Stomach (tissue), 4 donors: ENCODE results near the gene PTPRU.
A peak's percentile ranks its signal among the peaks of the same experiment; 100 is the strongest.

Experiments used
- CTCF ChIP-seq, 7 experiments: fragments of 450-650 bp in 4 of 7; fragments of 200-600 bp in 3 of 7; sonication (generic) in 3 of 7; IDR thresholded peaks; one replicate each; pipeline ENCODE4 v1.5.1; 2016 to 2019; ENCODE audit warnings: antibody characterized with exemption in 7 of 7, control low read depth in 2 of 7, mild to moderate bottlenecking in 1 of 7
- EP300 ChIP-seq: sonication (generic); formaldehyde crosslinking; IDR thresholded peaks from one replicate; pipeline ENCODE4 v1.6.1; 2017; ENCODE audit warnings: antibody characterized with exemption
- POLR2A ChIP-seq, 4 donors: fragments of 450-650 bp; IDR thresholded peaks; one replicate each; pipeline ENCODE4 v1.6.1; 2016; ENCODE audit warnings: antibody characterized with exemption in 4 of 4, control low read depth in 2 of 4, mild to moderate bottlenecking in 1 of 4, moderate library complexity in 1 of 4
- POLR2AphosphoS5 ChIP-seq, 3 donors: sonication (generic); formaldehyde crosslinking; IDR thresholded peaks; one replicate each; pipeline ENCODE4 v1.6.1; 2016; ENCODE audit warnings: antibody characterized with exemption in 3 of 3

- TF ChIP-seq POLR2A (IDR thresholded peaks at IDR 0.05) = no peak
- no peak for TF ChIP-seq POLR2AphosphoS5 (IDR thresholded peaks at IDR 0.05)
- TF ChIP-seq EP300 = no peak
- peak in 3 of 7 experiments; percentile 9 to 37 (median 23) for TF ChIP-seq CTCF (IDR thresholded peaks at IDR 0.05)
Measured at GRCh38 chr1:29197590-29197924, 38.8 kb upstream of the PTPRU start.
